Keratinocyte (primary cell): ENCODE measurements around the gene SLC25A34. TPM values are rescaled to one million over a fixed set of nuclear protein-coding genes. Genes with fewer than 3 reads are reported as not detected.

Experiments
- DNase-seq: peaks from one replicate; pipeline ENCODE4 v3.0.0-alpha.2; 2011; ENCODE audit warnings: low read depth, missing footprints, low spot score
- FAIRE-seq: peaks from 2 replicates; lab custom pipeline; 2011; peaks lifted over from hg19 to GRCh38; lab: Jason Lieb, UNC
- H2AFZ ChIP-seq: 2 replicates; pipeline ENCODE4 v1.6.0; 2012; ENCODE audit warnings: low read length, control low read depth, inconsistent platforms; ENCODE audit not compliant: control insufficient read depth
- H3K27ac ChIP-seq: 2 replicates; pipeline ENCODE4 v1.5.1; 2011; ENCODE audit warnings: low read length; ENCODE audit not compliant: control insufficient read depth, insufficient read depth
- H3K27me3 ChIP-seq: 3 replicates; pipeline ENCODE4 v1.6.0; 2011; ENCODE audit warnings: low read length; ENCODE audit not compliant: control insufficient read depth, insufficient read depth; ENCODE audit errors: extremely low read depth
- H3K36me3 ChIP-seq, 2 experiments: 2 replicates in 1 of 2; 3 replicates in 1 of 2; pipeline ENCODE4 v1.5.1; 2011; ENCODE audit warnings: low read length in 2 of 2, mild to moderate bottlenecking in 1 of 2; ENCODE audit not compliant: control insufficient read depth in 2 of 2, insufficient read depth in 2 of 2; ENCODE audit errors: extremely low read depth in 1 of 2
- H3K4me1 ChIP-seq: 3 replicates; pipeline ENCODE4 v1.5.1; 2011; ENCODE audit warnings: low read length; ENCODE audit not compliant: control insufficient read depth, insufficient read depth; ENCODE audit errors: extremely low read depth
- H3K4me2 ChIP-seq: 3 replicates; pipeline ENCODE4 v1.6.0; 2011; ENCODE audit warnings: low read depth, low read length; ENCODE audit not compliant: control insufficient read depth, insufficient read depth; ENCODE audit errors: extremely low read depth
- H3K4me3 ChIP-seq, 3 experiments: fragments of 200-600 bp in 1 of 3; sonication (generic) in 1 of 3; 2 replicates in 2 of 3; 3 replicates in 1 of 3; pipeline ENCODE4 v1.5.1; 2011 to 2016; ENCODE audit warnings: low read length in 3 of 3, mild to moderate bottlenecking in 3 of 3, control low read depth in 2 of 3, inconsistent platforms in 1 of 3, low read depth in 1 of 3, mixed read lengths in 1 of 3, mixed run types in 1 of 3, moderate library complexity in 1 of 3; ENCODE audit not compliant: control insufficient read depth in 2 of 3, insufficient read depth in 2 of 3; ENCODE audit errors: extremely low read depth in 1 of 3
- H3K79me2 ChIP-seq: 2 replicates; pipeline ENCODE4 v1.6.0; 2012; ENCODE audit warnings: low read length; ENCODE audit not compliant: control insufficient read depth, insufficient read depth
- H3K9ac ChIP-seq: 3 replicates; pipeline ENCODE4 v1.6.0; 2011; ENCODE audit warnings: low read length; ENCODE audit not compliant: control insufficient read depth, insufficient read depth; ENCODE audit errors: extremely low read depth
- H3K9me1 ChIP-seq: 3 replicates; pipeline ENCODE4 v1.6.0; 2011; ENCODE audit warnings: low read length; ENCODE audit not compliant: control insufficient read depth, insufficient read depth; ENCODE audit errors: extremely low read depth
- H3K9me3 ChIP-seq: 2 replicates; pipeline ENCODE4 v1.5.1; 2012; ENCODE audit warnings: low read depth, low read length; ENCODE audit not compliant: control insufficient read depth
- H4K20me1 ChIP-seq: 3 replicates; pipeline ENCODE4 v1.6.0; 2011; ENCODE audit warnings: low read length; ENCODE audit not compliant: control insufficient read depth, insufficient read depth; ENCODE audit errors: extremely low read depth
- EZH2 ChIP-seq: IDR thresholded peaks from one replicate; pipeline ENCODE4 v1.6.1; 2012; ENCODE audit warnings: inconsistent platforms, mild to moderate bottlenecking, low read length, moderate library complexity
- dilution Hi-C: fragments of 300-500 bp; cut with MboI; formaldehyde crosslinking; loops from one replicate; pipeline ENCODE4 v1.7.0; 2020; ENCODE audit warnings: low sequenced_read_pairs; ENCODE audit not compliant: extremely low pct_ligation_motif_present
- polyA plus RNA-seq, 5 experiments: library from polyadenylated mRNA; depleted of rRNA in 3 of 5; stranded (reverse) in 3 of 5; stranded (forward) in 1 of 5; unstranded in 1 of 5; fragments of >200 nt; gene quantifications; 1 replicate in 1 of 5; 2 replicates in 3 of 5; 3 replicates in 1 of 5; pipeline versions ENCODE4 v1.2.1 to v1.2.3, GENCODE V29; 2011 to 2012; ENCODE audit warnings: missing spikeins in 2 of 5, low read depth in 1 of 5, low replicate concordance in 1 of 5
- TF ChIP-seq, protein P1 (sequence below), 3 experiments: IDR thresholded peaks in 1 of 3; conservative IDR thresholded peaks in 1 of 3; optimal IDR thresholded peaks in 1 of 3; 2 replicates in 2 of 3; 3 replicates in 1 of 3; pipeline versions ENCODE3 to v1.5.1; 2011; ENCODE audit warnings: low read length in 3 of 3, mild to moderate bottlenecking in 3 of 3, moderate library complexity in 2 of 3, control low read depth in 1 of 3, inconsistent platforms in 1 of 3; ENCODE audit not compliant: insufficient read depth in 2 of 3; ENCODE audit errors: extremely low read depth in 1 of 3

SLC25A34 gene
- polyA plus RNA-seq, 1 donor (not counting 4 experiments of a cell fraction or from before 2014, with no cell fraction given), result 0.46 TPM

DNA sequence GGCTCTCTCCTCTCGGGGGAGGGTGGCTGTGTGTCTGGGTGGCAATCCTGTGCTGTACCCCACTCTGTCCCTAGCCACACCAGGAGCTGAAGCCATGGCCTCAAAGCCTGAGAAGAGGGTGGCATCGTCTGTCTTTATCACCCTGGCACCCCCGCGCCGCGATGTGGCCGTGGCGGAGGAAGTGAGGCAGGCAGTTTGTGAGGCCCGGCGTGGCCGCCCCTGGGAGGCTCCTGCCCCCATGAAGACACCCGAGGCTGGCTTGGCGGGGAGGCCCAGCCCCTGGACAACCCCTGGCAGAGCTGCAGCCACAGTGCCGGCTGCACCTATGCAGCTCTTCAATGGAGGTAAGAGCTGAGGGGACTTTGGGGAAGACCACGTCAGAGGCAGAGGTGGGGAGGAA, 28.8 kb downstream of the SLC25A34 start:
- no peak for TF ChIP-seq EZH2
- TF ChIP-seq, protein P1, sequence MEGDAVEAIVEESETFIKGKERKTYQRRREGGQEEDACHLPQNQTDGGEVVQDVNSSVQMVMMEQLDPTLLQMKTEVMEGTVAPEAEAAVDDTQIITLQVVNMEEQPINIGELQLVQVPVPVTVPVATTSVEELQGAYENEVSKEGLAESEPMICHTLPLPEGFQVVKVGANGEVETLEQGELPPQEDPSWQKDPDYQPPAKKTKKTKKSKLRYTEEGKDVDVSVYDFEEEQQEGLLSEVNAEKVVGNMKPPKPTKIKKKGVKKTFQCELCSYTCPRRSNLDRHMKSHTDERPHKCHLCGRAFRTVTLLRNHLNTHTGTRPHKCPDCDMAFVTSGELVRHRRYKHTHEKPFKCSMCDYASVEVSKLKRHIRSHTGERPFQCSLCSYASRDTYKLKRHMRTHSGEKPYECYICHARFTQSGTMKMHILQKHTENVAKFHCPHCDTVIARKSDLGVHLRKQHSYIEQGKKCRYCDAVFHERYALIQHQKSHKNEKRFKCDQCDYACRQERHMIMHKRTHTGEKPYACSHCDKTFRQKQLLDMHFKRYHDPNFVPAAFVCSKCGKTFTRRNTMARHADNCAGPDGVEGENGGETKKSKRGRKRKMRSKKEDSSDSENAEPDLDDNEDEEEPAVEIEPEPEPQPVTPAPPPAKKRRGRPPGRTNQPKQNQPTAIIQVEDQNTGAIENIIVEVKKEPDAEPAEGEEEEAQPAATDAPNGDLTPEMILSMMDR (optimal IDR thresholded peaks at IDR 0.05 in 1 of 3, IDR thresholded peaks at IDR 0.05 in 1 of 3, conservative IDR thresholded peaks at IDR 0.05 in 1 of 3; ENCODE audit: extremely low read depth in 1 of 3, insufficient read depth in 2 of 3, low read length in 3 of 3), result no peak
- Histone ChIP-seq H3K4me1 (peaks cover 42% of the 10 kb centered on the region), H3K9me3 (no peaks in the 10 kb centered on the region), H3K79me2 (peaks cover 66% of the 10 kb centered on the region), H3K27ac (peak overlapping the region; percentile 92), H3K9ac (peak overlapping the region; percentile 70), H2AFZ (no peak overlapping the region), H3K9me1 (no peaks in the 10 kb centered on the region), H4K20me1 (no peaks in the 10 kb centered on the region), H3K4me3 (peak overlapping the region; percentile 35 to 54 (median 41)), H3K4me2 (peak overlapping the region; percentile 89), H3K36me3 (peaks cover 20 to 41% of the 10 kb centered on the region in 2 experiments), H3K27me3 (no peaks in the 10 kb centered on the region)
- dilution Hi-C loops, result no loop called here
- no peak for FAIRE-seq
- DNase-seq, result no peak

DNA sequence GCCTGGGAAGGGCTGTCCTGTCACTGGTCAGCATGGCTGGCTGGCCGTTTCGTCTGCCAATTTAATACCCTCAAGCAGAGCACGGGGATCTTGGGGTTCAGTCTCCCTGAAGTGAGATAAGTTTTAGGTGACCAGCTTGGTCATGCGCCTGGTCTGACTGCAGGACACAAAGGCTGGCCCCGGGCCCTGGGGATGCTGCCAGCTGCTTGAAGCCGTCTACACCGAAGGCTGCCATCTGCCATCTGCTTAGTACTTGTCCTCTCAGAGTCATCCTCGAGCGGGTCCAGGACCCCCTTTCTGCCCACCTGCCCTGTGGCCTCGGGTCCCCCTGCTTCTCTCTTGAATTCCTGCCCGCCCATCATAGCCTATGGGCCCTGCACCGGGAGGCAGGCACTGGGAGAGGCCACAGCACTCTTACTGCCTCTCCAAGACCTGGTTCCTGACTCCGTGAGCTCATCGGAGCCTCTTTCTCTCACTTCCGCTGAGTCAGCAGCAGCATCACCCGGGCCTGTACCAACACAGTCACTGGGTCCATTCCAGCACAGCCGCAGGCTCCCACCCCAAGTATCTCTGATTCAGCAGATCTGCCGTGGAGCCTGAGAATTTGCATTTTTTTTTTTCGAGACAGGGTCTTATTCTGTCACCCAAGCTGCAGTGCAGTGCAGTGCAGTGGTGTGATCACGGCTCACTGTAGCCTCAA, 29.6 kb downstream of the SLC25A34 start:
- FAIRE-seq, result peak; percentile 99
- H3K27ac ChIP-seq, result peak overlapping the region; percentile 92

More for the DNA sequence above, 29.6 kb downstream of the SLC25A34 start:
- peak overlapping the region; percentile 35 to 54 (median 41) for H3K4me3 ChIP-seq
- peak overlapping the region; percentile 22 for H2AFZ ChIP-seq
- DNase-seq, result peak; percentile 92
- no peak for TF ChIP-seq EZH2
- H3K79me2 ChIP-seq, result peaks cover 66% of the 10 kb centered on the region
- dilution Hi-C loops, result no loop called here
- H3K9me3 ChIP-seq, result no peaks in the 10 kb centered on the region
- no peaks in the 10 kb centered on the region for H3K9me1 ChIP-seq
- peaks cover 35% of the 10 kb centered on the region for H3K4me1 ChIP-seq
- H4K20me1 ChIP-seq, result no peaks in the 10 kb centered on the region
- peak overlapping the region; percentile 70 for H3K9ac ChIP-seq
- peaks cover 23 to 47% of the 10 kb centered on the region in 2 experiments for H3K36me3 ChIP-seq
- no peaks in the 10 kb centered on the region for H3K27me3 ChIP-seq
- H3K4me2 ChIP-seq, result peak overlapping the region; percentile 89
